Vagina (tissue), 2 donors: ENCODE results near the gene SERPING1. TPM values are rescaled to one million over a fixed set of nuclear protein-coding genes. Genes with fewer than 3 reads are reported as not detected.
A peak's percentile ranks its signal among the peaks of the same experiment; 100 is the strongest.

Experiments
- DNase-seq, 2 donors: peaks; one replicate each; pipeline ENCODE4 v3.0.0-alpha.2; 2017; ENCODE audit errors: extremely low spot score in 2 of 2
- H3K27ac ChIP-seq: fragments of 200-600 bp; sonication (generic); one replicate; pipeline ENCODE4 v1.5.1; 2019
- H3K27me3 ChIP-seq: fragments of 200-600 bp; sonication (generic); one replicate; pipeline ENCODE4 v1.5.1; 2019
- H3K36me3 ChIP-seq, 2 donors: fragments of 200-600 bp; sonication (generic); one replicate each; pipeline ENCODE4 v1.5.1; 2017 to 2019
- H3K4me1 ChIP-seq: fragments of 200-600 bp; sonication (generic); one replicate; pipeline ENCODE4 v1.5.1; 2019
- H3K4me3 ChIP-seq, 2 donors: fragments of 200-600 bp; sonication (generic); 1 replicate in 1 of 2; 2 replicates in 1 of 2; pipeline ENCODE4 v1.5.1; 2016 to 2019
- H3K9me3 ChIP-seq: fragments of 200-600 bp; sonication (generic); one replicate; pipeline ENCODE4 v1.5.1; 2019
- CTCF ChIP-seq, 3 experiments: fragments of 450-650 bp in 2 of 3; fragments of 200-600 bp in 1 of 3; sonication (generic) in 1 of 3; IDR thresholded peaks; one replicate each; pipeline ENCODE4 v1.5.1; 2017 to 2019; ENCODE audit warnings: antibody characterized with exemption in 3 of 3, mild to moderate bottlenecking in 2 of 3, moderate library complexity in 2 of 3
- POLR2A ChIP-seq, 2 donors: fragments of 450-650 bp; IDR thresholded peaks; one replicate each; pipeline ENCODE4 v1.6.1; 2017; ENCODE audit warnings: antibody characterized with exemption in 2 of 2, mild to moderate bottlenecking in 2 of 2, moderate library complexity in 2 of 2
- POLR2AphosphoS5 ChIP-seq, 2 donors: sonication (generic); formaldehyde crosslinking; IDR thresholded peaks; one replicate each; pipeline ENCODE4 v1.9.0; 2017; ENCODE audit warnings: antibody characterized with exemption in 2 of 2, mild to moderate bottlenecking in 2 of 2, low read depth in 1 of 2; ENCODE audit not compliant: insufficient read depth in 1 of 2
- intact Hi-C: fragments of 100-400 bp; cut with DNase I; formaldehyde crosslinking; loops from one replicate; pipeline ENCODE4 v1.15.1; 2023
- total RNA-seq: library from RNA; depleted of rRNA; stranded (reverse); fragments of >200 nt; gene quantifications from one replicate; pipeline ENCODE4 v1.2.3, GENCODE V29; 2016

The SERPING1 gene
- total RNA-seq, 1 donor from 2014 or later: 779 TPM

GRCh38 chr11:57596266-57596885 lies 1.1 kb upstream of the SERPING1 start:
- no peak overlapping the region for H3K4me3 ChIP-seq
- peak overlapping the region; percentile 92 for H3K27ac ChIP-seq
- H3K9me3 ChIP-seq: no peaks in the 10 kb centered on the region
- no peaks in the 10 kb centered on the region for H3K27me3 ChIP-seq
- DNase-seq: no peak
- TF ChIP-seq POLR2AphosphoS5 (IDR thresholded peaks at IDR 0.05; ENCODE audit: insufficient read depth in 1 of 2, low read depth in 1 of 2) (no peak), POLR2A (IDR thresholded peaks at IDR 0.05) (no peak), CTCF (IDR thresholded peaks at IDR 0.05) (no peak)
- H3K36me3 ChIP-seq: no peaks in the 10 kb centered on the region
- intact Hi-C loops: no loop called here
- peaks cover 30% of the 10 kb centered on the region for H3K4me1 ChIP-seq

GRCh38 chr11:57597916-57598830 lies 688 bp downstream of the SERPING1 start:
- Histone ChIP-seq H3K4me1 (peaks cover 30% of the 10 kb centered on the region), H3K27ac (peak overlapping the region; percentile 92), H3K4me3 (peak overlapping the region; percentile 61 to 83), H3K27me3 (no peaks in the 10 kb centered on the region), H3K9me3 (no peaks in the 10 kb centered on the region), H3K36me3 (peaks cover 0 to 3% of the 10 kb centered on the region in 2 donors)
- intact Hi-C loops: no loop called here
- peak in 1 of 2 donors; percentile 92 for DNase-seq
- no peak for TF ChIP-seq POLR2A (IDR thresholded peaks at IDR 0.05)
- no peak for TF ChIP-seq CTCF (IDR thresholded peaks at IDR 0.05)
- peak in 1 of 2 donors; percentile 75 for TF ChIP-seq POLR2AphosphoS5 (IDR thresholded peaks at IDR 0.05; ENCODE audit: insufficient read depth in 1 of 2, low read depth in 1 of 2)

GRCh38 chr11:57598831-57599155 lies 1.3 kb downstream of the SERPING1 start:
- Histone ChIP-seq H3K9me3 (no peaks in the 10 kb centered on the region), H3K27me3 (no peaks in the 10 kb centered on the region), H3K4me3 (peak overlapping the region; percentile 61 to 83), H3K4me1 (peaks cover 30% of the 10 kb centered on the region), H3K27ac (peak overlapping the region; percentile 92), H3K36me3 (peaks cover 0 to 3% of the 10 kb centered on the region in 2 donors)
- intact Hi-C loops: no loop called here
- no peak for DNase-seq
- no peak for TF ChIP-seq POLR2AphosphoS5 (IDR thresholded peaks at IDR 0.05; ENCODE audit: insufficient read depth in 1 of 2, low read depth in 1 of 2)
- TF ChIP-seq POLR2A (IDR thresholded peaks at IDR 0.05): no peak
- TF ChIP-seq CTCF (IDR thresholded peaks at IDR 0.05): no peak

- H3K9me3 ChIP-seq: no peaks in the 10 kb centered on the region
- H3K4me1 ChIP-seq: peaks cover 30% of the 10 kb centered on the region
- peaks cover 0 to 3% of the 10 kb centered on the region in 2 donors for H3K36me3 ChIP-seq
- peak overlapping the region; percentile 61 to 83 for H3K4me3 ChIP-seq
- peak overlapping the region; percentile 92 for H3K27ac ChIP-seq
- H3K27me3 ChIP-seq: no peaks in the 10 kb centered on the region
- no peak for TF ChIP-seq POLR2A (IDR thresholded peaks at IDR 0.05)
- TF ChIP-seq CTCF (IDR thresholded peaks at IDR 0.05): no peak
- TF ChIP-seq POLR2AphosphoS5 (IDR thresholded peaks at IDR 0.05; ENCODE audit: insufficient read depth in 1 of 2, low read depth in 1 of 2): no peak
- no peak for DNase-seq
- intact Hi-C loops: no loop called here
These were observed 1.9 kb downstream of the SERPING1 start for GRCh38 chr11:57599381-57599780.
